HL-60 (cell line): ENCODE data around the gene PRKAG2.

Experiments
- GABPA ChIP-seq: IDR thresholded peaks from 2 replicates; pipeline ENCODE4 v1.6.1; 2012; ENCODE audit warnings: low read depth
- POLR2AphosphoS5 ChIP-seq: IDR thresholded peaks from 2 replicates; pipeline ENCODE4 v1.6.1; 2012; ENCODE audit warnings: low read depth
- REST ChIP-seq: IDR thresholded peaks from 2 replicates; pipeline ENCODE4 v1.6.1; 2012; ENCODE audit warnings: low read depth; ENCODE audit not compliant: insufficient replicate concordance
- TF ChIP-seq, protein P1 (sequence below): IDR thresholded peaks from one replicate; pipeline ENCODE4 v1.5.1; 2011; ENCODE audit warnings: low read length, control low read depth, inconsistent platforms; ENCODE audit not compliant: insufficient read depth

DNA sequence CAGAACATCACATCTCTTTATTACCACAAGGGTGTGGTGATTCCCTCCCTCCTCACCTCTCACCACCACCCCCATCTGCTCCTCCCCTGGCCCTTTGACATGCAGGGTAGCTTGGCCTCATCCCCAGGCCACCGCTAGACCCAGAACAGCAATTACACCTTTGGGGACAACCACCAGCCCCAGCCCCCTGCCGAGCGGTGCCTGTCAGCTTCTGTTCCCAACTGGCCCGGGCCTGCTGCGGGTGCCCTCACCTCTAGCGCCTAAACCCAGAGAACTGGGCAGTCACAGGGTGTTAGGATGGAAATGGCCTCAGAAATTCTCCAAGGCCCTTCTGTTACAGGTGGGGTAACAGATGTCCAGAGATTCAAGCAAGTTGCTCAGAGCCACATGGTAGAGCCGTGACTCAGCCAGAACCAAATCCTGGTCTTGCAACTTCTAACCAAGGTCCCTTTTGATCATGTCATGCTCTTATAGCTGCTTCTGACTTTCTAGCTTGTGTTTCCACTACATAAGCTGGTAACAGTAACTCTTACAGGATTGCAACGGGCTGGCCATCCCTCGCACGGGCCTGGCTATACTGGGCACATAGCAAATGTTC, 78.0 kb downstream of the PRKAG2 start:
- TF ChIP-seq REST (no peak), POLR2AphosphoS5 (no peak), GABPA (no peak)
- TF ChIP-seq, protein P1, sequence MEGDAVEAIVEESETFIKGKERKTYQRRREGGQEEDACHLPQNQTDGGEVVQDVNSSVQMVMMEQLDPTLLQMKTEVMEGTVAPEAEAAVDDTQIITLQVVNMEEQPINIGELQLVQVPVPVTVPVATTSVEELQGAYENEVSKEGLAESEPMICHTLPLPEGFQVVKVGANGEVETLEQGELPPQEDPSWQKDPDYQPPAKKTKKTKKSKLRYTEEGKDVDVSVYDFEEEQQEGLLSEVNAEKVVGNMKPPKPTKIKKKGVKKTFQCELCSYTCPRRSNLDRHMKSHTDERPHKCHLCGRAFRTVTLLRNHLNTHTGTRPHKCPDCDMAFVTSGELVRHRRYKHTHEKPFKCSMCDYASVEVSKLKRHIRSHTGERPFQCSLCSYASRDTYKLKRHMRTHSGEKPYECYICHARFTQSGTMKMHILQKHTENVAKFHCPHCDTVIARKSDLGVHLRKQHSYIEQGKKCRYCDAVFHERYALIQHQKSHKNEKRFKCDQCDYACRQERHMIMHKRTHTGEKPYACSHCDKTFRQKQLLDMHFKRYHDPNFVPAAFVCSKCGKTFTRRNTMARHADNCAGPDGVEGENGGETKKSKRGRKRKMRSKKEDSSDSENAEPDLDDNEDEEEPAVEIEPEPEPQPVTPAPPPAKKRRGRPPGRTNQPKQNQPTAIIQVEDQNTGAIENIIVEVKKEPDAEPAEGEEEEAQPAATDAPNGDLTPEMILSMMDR = no peak
